HG02798 (cell line): ENCODE results near the gene MAN2C1.
"Not testable (repeated sequence)": the region's sequence is repeated elsewhere in the genome, so short reads cannot be mapped to it uniquely, and the experiment has no call there.

Experiments
- ATAC-seq: cut with Tn5 transposase; IDR thresholded peaks from one replicate; pipeline ENCODE4 v1.9.1; 2021; ENCODE audit warnings: mild to moderate bottlenecking; ENCODE audit not compliant: unreplicated experiment, poor library complexity

The MAN2C1 gene

GRCh38 chr15:75361989-75362641 is 6.3 kb downstream of the MAN2C1 start:
- no peak for ATAC-seq

DNA sequence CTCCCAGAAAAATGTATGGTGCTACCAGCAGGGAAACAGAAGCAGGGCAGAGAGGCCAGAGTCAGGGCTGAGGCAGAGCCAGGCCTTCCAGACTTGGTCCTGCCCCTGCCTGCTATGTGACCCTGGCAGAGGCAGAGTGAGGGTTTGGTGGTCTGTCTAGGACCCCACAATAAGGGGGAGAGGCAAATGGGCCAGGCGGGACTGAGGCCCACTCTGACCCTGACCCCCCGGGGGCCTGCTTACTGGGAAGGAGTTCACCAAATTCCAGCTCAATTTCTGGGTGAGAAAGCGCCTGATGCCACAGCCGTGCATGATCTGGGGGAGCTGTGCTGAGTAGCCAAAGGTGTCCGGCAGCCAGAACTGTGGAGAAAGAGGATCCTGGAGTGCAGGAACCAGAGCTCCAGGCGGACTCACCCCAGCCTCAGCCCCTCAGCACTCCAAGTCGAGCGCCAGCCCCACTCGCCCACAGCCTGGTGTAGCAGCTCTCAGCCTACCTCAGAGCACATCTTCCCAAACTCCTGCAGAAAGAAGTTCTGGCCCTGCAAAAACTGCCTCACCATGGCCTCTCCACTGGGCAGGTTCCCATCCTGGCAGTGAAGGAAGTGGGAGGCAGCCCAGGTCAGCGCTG is 6.9 kb downstream of the MAN2C1 start:
- no peak for ATAC-seq

- no peak for ATAC-seq
Observed at GRCh38 chr15:75360856-75361255, 7.6 kb downstream of the MAN2C1 start.

DNA sequence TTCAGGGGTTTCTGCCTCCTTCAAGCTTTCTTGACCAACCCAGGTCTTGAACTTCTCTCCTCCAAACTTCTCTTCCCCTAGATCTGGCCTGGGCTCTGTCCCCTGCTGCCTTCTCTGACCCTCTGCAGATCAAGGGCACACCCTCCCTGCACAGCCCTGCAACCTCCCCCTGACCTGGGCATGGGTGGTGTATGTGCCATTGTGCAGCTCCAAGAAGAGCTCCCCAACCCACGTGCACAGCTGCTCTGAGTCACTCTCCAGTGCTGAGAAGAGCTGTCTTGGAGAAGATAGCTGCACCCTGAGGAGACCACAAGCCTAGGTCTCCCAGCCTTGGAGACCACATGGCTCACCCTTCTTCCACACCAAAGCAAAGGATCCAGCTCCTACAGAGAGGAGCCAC is 8.0 kb downstream of the MAN2C1 start:
- ATAC-seq, result no peak

DNA sequence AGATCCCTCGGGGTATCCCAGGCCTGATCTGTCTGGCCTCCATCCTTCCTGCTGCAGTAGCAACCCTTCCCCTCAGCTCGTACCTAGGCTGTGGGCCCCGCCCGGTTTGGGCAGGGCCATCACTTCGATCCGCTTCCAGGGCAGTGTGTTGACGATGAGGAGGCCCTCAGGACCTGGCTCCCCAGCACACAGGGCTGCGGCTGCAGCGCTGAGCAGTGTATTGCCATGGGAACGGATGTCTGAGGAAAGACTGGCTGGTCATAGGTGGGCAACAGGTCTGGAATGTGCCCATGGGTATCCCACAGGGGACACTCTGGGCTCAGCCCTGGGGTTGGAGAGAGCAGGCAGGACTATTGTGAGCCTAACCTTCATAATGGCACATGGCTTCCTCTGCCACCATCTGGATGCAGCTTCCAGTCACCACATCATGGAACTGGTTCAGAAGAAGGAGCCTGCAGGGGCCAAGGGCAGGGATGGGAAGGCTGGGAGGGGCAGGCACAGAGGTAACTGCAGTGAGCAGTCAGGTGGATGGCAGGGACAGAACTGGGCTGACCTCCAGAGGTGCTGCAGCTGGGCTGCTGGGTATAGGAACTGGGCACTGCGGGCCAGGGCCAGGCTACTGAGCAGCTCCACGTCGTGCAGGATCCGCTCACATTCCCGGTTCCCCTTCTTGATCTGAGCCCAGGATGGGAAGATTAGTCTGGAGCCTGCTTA is 8.7 kb downstream of the MAN2C1 start:
- ATAC-seq, result no peak

GRCh38 chr15:75358771-75359536 is 9.5 kb downstream of the MAN2C1 start:
- no peak for ATAC-seq

DNA sequence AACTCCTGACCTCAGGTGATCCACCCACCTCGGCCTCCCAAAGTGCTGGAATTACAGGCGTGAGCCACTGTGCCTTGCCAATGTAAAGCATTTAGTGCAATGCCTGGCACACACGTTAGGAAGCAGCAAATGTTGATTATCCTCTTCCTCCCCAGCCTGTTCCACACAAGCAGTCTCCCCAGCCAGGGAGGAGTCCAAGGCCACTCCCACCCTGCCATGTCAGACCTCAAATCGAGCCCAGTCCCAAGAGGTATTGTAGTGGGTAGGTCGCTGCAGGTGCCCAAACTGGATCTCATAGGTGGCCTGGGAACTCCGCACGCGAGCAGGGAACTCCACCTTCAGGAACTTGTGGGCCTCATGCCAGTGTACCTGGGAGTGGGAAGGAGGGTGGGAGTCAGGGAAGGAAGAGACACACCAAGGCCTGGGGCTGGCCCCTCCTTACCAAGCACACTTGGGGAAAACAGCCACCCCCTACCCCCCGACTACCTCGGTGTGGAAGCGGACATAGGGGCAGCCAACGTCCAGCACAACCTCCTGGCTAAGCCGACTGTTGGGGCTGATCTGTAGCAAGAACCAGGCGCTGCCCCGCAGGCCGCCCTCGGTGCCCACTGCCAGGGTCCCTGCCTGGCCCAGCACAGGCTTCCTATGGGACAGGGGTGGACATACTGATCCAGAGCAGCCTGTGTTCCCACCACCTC is 10.3 kb downstream of the MAN2C1 start:
- no peak for ATAC-seq

- no peak for ATAC-seq
Observed at GRCh38 chr15:75356517-75356916, 11.9 kb downstream of the MAN2C1 start.

GRCh38 chr15:75356006-75356405 is 12.4 kb downstream of the MAN2C1 start:
- no peak for ATAC-seq

GRCh38 chr15:75355369-75355768 is 13.0 kb downstream of the MAN2C1 start:
- ATAC-seq, result no peak

GRCh38 chr15:75354454-75354853 is 14.0 kb downstream of the MAN2C1 start:
- ATAC-seq, result no peak

GRCh38 chr15:75353604-75354003 is 14.8 kb downstream of the MAN2C1 start:
- ATAC-seq, result no peak

- no peak for ATAC-seq
Observed at GRCh38 chr15:75352186-75353080, 16.0 kb downstream of the MAN2C1 start.

- ATAC-seq, result no peak
Observed at GRCh38 chr15:75350601-75351361, 17.6 kb downstream of the MAN2C1 start.

DNA sequence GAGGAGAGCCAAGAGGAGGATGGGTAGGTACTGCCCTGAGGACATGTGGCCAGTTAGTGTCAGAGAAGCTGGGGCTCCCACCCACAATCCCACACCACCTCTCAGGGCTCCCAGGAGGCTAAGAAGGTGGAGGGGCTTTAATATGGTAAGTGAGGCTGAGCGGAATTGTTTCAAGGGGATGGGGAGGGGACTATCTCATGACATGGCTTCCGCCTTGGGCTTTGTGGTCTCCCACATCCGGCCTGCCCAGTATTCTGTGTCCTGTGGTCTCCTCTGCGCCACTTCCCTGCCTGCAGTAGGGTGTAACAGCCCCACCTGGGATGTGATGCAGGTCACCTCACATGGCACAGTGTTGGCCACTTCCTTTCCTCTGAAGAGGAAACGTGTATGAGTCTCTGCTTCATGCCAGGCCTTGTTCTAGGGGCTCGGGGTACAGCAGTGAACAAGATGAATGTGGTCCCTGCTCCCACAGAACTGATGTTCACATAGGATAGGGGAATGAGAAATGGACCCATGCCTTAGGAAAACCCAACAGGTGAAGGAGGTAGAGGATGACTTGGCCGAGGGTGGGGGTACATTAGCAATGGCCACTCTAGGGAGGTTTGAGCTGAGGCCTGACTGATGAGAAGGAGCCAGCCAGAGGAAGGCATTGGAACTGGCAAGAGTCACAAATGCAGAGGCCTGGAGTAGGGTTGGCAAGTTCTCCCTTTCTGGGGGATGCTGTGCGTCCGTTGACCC is 18.4 kb downstream of the MAN2C1 start:
- ATAC-seq, result no peak

DNA sequence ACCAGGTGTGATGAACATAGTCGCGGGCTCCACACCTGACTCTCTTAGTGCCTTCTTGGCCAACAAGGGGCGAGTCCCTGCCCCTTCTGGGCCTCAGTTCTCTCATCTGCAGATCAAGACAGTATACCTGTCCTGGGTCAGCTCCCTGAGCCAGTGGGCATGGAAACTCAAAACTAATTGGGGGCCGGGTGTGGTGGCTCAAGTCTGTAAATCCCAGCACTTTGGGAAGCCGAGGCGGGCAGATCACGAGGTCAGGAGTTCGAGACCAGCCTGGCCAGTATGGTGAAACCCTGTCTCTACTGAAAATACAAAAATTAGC is 19.1 kb downstream of the MAN2C1 start:
- not testable (repeated sequence) for ATAC-seq

DNA sequence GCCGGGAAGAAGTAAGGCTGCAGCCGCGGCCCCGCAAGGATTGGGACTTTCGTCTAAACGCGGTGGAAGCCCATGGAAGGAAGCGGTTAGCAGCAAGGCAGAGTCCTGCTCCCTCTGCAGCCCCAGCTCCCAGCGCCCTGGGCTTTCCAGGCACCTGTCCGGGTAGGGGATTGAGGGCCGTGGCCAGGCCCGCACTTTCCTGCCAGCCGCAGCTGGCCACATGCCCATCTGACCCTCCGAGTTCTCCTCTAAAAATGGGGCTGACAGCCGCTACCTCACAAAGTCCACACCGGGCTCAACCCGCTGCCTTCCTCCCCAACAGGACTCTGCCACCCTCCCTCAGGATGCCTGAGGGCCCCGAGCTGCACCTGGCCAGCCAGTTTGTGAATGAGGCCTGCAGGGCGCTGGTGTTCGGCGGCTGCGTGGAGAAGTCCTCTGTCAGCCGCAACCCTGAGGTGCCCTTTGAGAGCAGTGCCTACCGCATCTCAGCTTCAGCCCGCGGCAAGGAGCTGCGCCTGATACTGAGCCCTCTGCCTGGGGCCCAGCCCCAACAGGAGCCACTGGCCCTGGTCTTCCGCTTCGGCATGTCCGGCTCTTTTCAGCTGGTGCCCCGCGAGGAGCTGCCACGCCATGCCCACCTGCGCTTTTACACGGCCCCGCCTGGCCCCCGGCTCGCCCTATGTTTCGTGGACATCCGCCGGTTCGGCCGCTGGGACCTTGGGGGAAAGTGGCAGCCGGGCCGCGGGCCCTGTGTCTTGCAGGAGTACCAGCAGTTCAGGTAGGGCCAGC is 19.7 kb downstream of the MAN2C1 start:
- ATAC-seq, result no peak
